Fibroblast of villous mesenchyme (primary cell): ENCODE measurements around the gene KCND3. TPM values are rescaled to one million over a fixed set of nuclear protein-coding genes. Genes with fewer than 3 reads are reported as not detected.

Source experiments
- DNase-seq: peaks from one replicate; pipeline ENCODE4 v3.0.0-alpha.2; 2010; ENCODE audit warnings: low read depth
- H3K4me3 ChIP-seq: 2 replicates; pipeline ENCODE4 v1.5.1; 2011; ENCODE audit warnings: low read depth, mild to moderate bottlenecking, low read length
- total RNA-seq: library from RNA; depleted of rRNA; stranded (reverse); fragments of >200 nt; gene quantifications from 2 replicates; pipeline ENCODE4 v1.2.3, GENCODE V29; 2012
- TF ChIP-seq, protein P1 (sequence below): IDR thresholded peaks from 2 replicates; pipeline ENCODE4 v1.5.1; 2012; ENCODE audit warnings: low read depth, mild to moderate bottlenecking, low read length; ENCODE audit not compliant: insufficient read depth

The KCND3 gene
- total RNA-seq, 1 donor = 1.7 TPM

GRCh38 chr1:111792249-111792648 lies 197.2 kb downstream of the KCND3 start:
- TF ChIP-seq, protein P1, sequence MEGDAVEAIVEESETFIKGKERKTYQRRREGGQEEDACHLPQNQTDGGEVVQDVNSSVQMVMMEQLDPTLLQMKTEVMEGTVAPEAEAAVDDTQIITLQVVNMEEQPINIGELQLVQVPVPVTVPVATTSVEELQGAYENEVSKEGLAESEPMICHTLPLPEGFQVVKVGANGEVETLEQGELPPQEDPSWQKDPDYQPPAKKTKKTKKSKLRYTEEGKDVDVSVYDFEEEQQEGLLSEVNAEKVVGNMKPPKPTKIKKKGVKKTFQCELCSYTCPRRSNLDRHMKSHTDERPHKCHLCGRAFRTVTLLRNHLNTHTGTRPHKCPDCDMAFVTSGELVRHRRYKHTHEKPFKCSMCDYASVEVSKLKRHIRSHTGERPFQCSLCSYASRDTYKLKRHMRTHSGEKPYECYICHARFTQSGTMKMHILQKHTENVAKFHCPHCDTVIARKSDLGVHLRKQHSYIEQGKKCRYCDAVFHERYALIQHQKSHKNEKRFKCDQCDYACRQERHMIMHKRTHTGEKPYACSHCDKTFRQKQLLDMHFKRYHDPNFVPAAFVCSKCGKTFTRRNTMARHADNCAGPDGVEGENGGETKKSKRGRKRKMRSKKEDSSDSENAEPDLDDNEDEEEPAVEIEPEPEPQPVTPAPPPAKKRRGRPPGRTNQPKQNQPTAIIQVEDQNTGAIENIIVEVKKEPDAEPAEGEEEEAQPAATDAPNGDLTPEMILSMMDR = no peak
- no peak overlapping the region for H3K4me3 ChIP-seq
- DNase-seq = no peak

DNA sequence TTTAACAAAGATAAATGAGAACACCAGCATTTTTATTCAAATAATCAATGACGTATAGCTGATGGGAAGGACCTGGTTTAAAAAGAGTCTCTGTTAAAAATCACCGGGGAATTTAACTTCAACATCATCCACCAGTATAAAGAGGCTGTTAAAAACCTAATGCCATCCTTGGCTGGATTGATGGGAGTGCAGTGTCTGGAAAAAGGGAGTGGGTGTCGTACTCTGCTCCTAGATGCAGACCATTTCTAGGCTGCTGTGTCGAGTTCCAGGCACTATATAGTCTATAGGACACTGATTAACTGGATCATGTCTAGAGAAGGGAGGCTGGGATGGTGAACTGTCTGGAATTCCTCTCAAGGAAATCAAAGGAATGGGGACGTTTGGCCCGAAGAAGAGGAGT lies 197.7 kb downstream of the KCND3 start:
- no peak for DNase-seq
- TF ChIP-seq, protein P1 = no peak
- H3K4me3 ChIP-seq = no peak overlapping the region

- H3K4me3 ChIP-seq = no peak overlapping the region
- TF ChIP-seq, protein P1 = no peak
- DNase-seq = peak; percentile 83
Observed at GRCh38 chr1:111789666-111790316, 199.7 kb downstream of the KCND3 start.

- TF ChIP-seq, protein P1 = no peak
- peak; percentile 28 for DNase-seq
Observed at GRCh38 chr1:111789142-111789541, 200.3 kb downstream of the KCND3 start.

DNA sequence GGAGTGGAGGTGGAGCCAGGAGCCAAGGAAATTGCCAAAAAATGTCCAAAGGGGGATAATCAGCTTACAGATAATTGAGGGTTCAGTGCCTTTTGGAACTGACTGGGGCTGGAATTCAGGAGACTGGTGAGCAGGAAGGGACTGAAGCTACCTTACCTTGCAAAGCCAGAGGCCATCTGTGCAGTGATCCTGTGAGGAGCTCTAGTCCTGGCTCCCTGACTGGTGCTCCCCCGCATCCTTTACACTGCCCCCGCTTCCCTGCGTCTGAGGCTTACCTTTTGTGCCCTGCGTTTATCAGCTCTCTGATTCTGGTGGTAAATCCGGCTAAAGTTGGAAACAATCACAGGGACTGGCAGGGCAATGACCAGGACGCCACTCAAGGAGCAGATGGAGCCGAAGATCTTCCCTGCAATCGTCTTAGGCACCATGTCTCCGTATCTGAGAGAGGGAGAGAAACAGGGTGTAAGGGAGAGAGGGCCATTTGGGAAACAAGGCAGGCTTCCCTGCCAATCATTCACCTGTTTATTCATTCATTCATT lies 202.7 kb downstream of the KCND3 start:
- TF ChIP-seq, protein P1 = no peak
- DNase-seq = no peak
- no peak overlapping the region for H3K4me3 ChIP-seq

More at GRCh38 chr1:111789142-111789541, 200.3 kb downstream of the KCND3 start:
- H3K4me3 ChIP-seq = no peak overlapping the region

- H3K4me3 ChIP-seq = no peak overlapping the region
- DNase-seq = no peak
- TF ChIP-seq, protein P1 = no peak
Observed at GRCh38 chr1:111784273-111784901, 205.1 kb downstream of the KCND3 start.

- TF ChIP-seq, protein P1 = no peak
- no peak for DNase-seq
- H3K4me3 ChIP-seq = no peak overlapping the region
Observed at GRCh38 chr1:111779546-111779945, 209.9 kb downstream of the KCND3 start.
